Suprapubic skin (tissue), 4 donors: ENCODE results near the gene MAD1L1. TPM values are rescaled to one million over a fixed set of nuclear protein-coding genes. Genes with fewer than 3 reads are reported as not detected.

Experiments
- DNase-seq, 2 donors: peaks; one replicate each; pipeline ENCODE4 v3.0.0-alpha.2; 2019; ENCODE audit warnings: low spot score in 2 of 2
- H3K27ac ChIP-seq: fragments of 200-600 bp; sonication (generic); one replicate; pipeline ENCODE4 v1.5.1; 2019
- H3K27me3 ChIP-seq: fragments of 200-600 bp; sonication (generic); one replicate; pipeline ENCODE4 v1.5.1; 2019
- H3K36me3 ChIP-seq: fragments of 200-600 bp; sonication (generic); one replicate; pipeline ENCODE4 v1.5.1; 2019
- H3K4me1 ChIP-seq: fragments of 200-600 bp; sonication (generic); one replicate; pipeline ENCODE4 v1.5.1; 2019
- H3K4me3 ChIP-seq: fragments of 200-600 bp; sonication (generic); one replicate; pipeline ENCODE4 v1.5.1; 2019; ENCODE audit warnings: mild to moderate bottlenecking
- H3K9me3 ChIP-seq: fragments of 200-600 bp; sonication (generic); one replicate; pipeline ENCODE4 v1.5.1; 2019
- EP300 ChIP-seq: sonication (generic); formaldehyde crosslinking; IDR thresholded peaks from one replicate; pipeline ENCODE4 v1.6.1; 2017; ENCODE audit warnings: antibody characterized with exemption
- POLR2A ChIP-seq, 2 donors: fragments of 450-650 bp; IDR thresholded peaks; one replicate each; pipeline ENCODE4 v1.6.1; 2017; ENCODE audit warnings: antibody characterized with exemption in 2 of 2, mild to moderate bottlenecking in 2 of 2, moderate library complexity in 2 of 2
- POLR2AphosphoS5 ChIP-seq, 3 donors: sonication (generic); formaldehyde crosslinking; IDR thresholded peaks; one replicate each; pipeline ENCODE4 v1.6.1; 2017; ENCODE audit warnings: antibody characterized with exemption in 3 of 3
- WGBS: methylation state at CpG from one replicate; pipeline ENCODE4 v1.1.5; 2018; 5-methylcytosine and 5-hydroxymethylcytosine counted together
- total RNA-seq, 4 donors: library from RNA; depleted of rRNA; stranded (reverse); fragments of >200 nt; gene quantifications; one replicate each; pipeline ENCODE4 v1.1.0, GENCODE V29; 2016
- TF ChIP-seq, protein P1 (sequence below), 2 donors: fragments of 200-600 bp in 1 of 2; fragments of 450-650 bp in 1 of 2; sonication (generic) in 1 of 2; IDR thresholded peaks; one replicate each; pipeline ENCODE4 v1.5.1; 2016 to 2019; ENCODE audit warnings: antibody characterized with exemption in 2 of 2, mild to moderate bottlenecking in 1 of 2, moderate library complexity in 1 of 2

The MAD1L1 gene
- total RNA-seq, 4 donors from 2014 or later: 53.2 to 69.8 (median 62.2) TPM

DNA sequence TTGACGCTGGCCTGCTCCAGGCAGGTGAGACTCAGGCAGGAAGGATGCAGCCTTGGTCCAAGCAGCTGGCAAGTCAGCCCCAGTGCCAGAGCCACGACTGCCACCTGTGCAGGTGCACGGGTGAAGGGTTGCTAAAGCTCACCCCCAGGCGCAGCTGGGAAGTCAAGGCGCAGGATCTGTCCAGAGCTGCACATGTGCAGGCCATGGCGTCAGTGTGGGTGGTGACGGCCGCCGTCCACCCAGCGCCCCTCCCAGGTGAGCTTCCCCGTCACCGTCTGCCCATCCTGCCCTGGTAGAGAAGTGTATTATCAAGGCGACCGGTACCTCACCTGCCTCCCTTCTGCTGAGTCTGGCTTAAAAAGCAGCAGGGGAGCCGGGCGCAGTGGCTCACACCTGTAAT, 110.1 kb downstream of the MAD1L1 start:
- no peaks in the 10 kb centered on the region for H3K27me3 ChIP-seq
- H3K27ac ChIP-seq: no peak overlapping the region
- TF ChIP-seq POLR2AphosphoS5 (IDR thresholded peaks at IDR 0.05) (no peak), EP300 (no peak), POLR2A (IDR thresholded peaks at IDR 0.05) (no peak)
- TF ChIP-seq, protein P1, sequence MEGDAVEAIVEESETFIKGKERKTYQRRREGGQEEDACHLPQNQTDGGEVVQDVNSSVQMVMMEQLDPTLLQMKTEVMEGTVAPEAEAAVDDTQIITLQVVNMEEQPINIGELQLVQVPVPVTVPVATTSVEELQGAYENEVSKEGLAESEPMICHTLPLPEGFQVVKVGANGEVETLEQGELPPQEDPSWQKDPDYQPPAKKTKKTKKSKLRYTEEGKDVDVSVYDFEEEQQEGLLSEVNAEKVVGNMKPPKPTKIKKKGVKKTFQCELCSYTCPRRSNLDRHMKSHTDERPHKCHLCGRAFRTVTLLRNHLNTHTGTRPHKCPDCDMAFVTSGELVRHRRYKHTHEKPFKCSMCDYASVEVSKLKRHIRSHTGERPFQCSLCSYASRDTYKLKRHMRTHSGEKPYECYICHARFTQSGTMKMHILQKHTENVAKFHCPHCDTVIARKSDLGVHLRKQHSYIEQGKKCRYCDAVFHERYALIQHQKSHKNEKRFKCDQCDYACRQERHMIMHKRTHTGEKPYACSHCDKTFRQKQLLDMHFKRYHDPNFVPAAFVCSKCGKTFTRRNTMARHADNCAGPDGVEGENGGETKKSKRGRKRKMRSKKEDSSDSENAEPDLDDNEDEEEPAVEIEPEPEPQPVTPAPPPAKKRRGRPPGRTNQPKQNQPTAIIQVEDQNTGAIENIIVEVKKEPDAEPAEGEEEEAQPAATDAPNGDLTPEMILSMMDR (IDR thresholded peaks at IDR 0.05): no peak
- H3K4me3 ChIP-seq: no peak overlapping the region
- WGBS: 93% methylated on average over 16 of the region's 16 CpGs
- H3K9me3 ChIP-seq: no peaks in the 10 kb centered on the region
- H3K36me3 ChIP-seq: peaks cover 30% of the 10 kb centered on the region
- DNase-seq: no peak
- H3K4me1 ChIP-seq: peaks cover 19% of the 10 kb centered on the region

DNA sequence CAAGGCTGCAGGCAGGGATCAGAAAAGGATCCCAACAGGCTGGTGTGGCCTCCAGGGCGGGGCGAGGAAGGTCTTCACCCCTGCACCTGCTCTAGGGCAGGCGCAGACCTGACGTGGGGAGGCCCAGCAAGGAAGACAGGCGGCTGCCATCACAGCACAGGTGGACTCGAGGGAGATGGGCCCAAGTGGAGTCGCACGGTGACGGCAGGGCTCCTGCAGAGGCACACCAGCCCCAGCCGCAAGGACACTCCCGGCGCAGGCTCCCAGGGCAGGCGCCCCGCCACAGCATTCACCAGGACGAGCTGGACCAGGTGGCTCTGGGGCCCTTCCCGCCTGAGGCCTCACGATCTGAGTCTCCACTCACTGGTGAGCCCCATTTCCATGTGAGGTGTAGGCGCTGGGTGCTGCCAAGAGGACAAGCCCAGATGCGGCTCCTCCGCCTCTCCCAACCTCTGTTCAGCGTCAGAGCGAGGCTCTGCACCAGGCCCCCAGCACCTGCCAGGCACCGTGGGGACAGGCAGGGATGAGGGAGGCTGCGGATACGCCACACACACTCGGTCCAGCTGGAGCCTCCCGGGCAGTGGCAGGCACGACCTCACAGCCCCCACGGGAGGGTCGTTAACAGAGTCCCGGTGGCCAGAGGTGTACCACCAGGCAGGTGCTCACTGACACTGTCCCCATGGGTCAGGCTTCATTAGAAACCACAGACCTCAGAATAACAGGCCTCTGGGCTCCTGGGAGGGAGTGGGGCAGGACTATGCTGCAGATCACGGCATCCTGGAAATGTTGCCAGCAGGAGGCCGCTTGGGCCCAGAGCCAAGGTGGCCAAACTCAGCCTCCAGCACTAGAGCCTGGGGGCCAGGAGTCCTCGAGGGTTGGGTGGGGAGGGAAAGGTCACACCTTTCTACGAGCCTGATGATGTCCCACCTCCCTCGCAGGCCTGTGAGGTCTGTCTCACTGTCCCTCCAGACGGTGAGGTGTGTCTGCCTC, 111.6 kb downstream of the MAD1L1 start:
- 78% methylated on average over 13 of the region's 37 CpGs for WGBS
- Histone ChIP-seq H3K9me3 (no peaks in the 10 kb centered on the region), H3K27ac (no peak overlapping the region), H3K4me1 (peaks cover 34% of the 10 kb centered on the region), H3K4me3 (no peak overlapping the region), H3K27me3 (no peaks in the 10 kb centered on the region), H3K36me3 (peaks cover 30% of the 10 kb centered on the region)
- no peak for TF ChIP-seq POLR2A (IDR thresholded peaks at IDR 0.05)
- TF ChIP-seq EP300: no peak
- no peak for TF ChIP-seq POLR2AphosphoS5 (IDR thresholded peaks at IDR 0.05)
- TF ChIP-seq, protein P1 (IDR thresholded peaks at IDR 0.05): no peak
- no peak for DNase-seq

DNA sequence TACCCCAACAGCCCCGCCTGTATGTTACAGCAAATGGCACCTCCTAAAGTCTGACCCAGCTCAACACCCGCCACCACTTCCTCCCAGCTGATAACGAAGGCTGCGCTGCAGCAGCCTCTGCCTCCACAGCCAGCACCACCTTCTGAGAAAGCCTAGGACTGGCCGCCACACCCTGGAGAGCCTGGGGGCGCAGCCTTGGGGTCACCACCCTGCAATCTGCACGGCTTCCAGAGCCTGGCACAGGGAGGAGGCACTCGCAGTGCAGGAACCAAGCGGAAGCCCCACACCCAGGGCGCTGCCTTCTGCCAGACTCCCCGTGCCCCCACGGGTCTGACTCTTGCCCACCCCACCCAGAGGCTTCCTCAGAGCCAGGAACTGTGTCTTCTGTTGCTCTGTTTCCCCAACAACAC, 112.5 kb downstream of the MAD1L1 start:
- TF ChIP-seq, protein P1 (IDR thresholded peaks at IDR 0.05): no peak
- TF ChIP-seq EP300: no peak
- no peak for TF ChIP-seq POLR2AphosphoS5 (IDR thresholded peaks at IDR 0.05)
- TF ChIP-seq POLR2A (IDR thresholded peaks at IDR 0.05): no peak
- Histone ChIP-seq H3K4me3 (no peak overlapping the region), H3K27me3 (no peaks in the 10 kb centered on the region), H3K36me3 (peaks cover 23% of the 10 kb centered on the region), H3K27ac (no peak overlapping the region), H3K4me1 (peaks cover 41% of the 10 kb centered on the region), H3K9me3 (no peaks in the 10 kb centered on the region)
- DNase-seq: no peak
- WGBS: 58% methylated on average over 4 of the region's 12 CpGs

DNA sequence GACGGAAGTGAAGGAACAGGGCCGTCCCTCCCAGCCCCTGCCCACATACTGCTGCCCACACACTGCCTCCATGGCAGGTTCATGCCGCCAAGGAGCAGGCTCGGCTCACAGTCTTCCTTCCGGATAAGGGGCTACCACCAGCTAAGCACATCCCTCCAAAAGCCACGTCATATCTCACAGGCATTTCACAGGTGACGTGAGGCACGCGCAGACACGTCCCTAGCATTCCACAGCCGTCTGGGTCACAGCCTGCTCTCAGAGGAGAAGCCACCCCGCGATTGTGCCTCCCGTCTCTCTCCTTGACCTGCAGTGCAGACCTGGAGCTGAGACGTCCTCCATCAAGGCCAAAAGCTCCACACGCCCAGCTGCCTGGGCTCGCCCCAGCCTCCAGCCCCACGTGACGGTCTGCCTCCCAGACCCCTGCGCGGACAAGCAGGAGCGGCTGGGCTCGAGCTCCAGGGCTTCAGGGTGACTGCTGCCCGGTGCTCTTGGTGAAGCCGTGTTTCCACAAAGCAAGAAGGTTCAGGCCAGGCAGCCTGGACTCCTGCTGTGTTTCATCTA, 114.0 kb downstream of the MAD1L1 start:
- Histone ChIP-seq H3K9me3 (no peaks in the 10 kb centered on the region), H3K27ac (no peak overlapping the region), H3K4me3 (no peak overlapping the region), H3K36me3 (peaks cover 10% of the 10 kb centered on the region), H3K4me1 (peaks cover 41% of the 10 kb centered on the region), H3K27me3 (no peaks in the 10 kb centered on the region)
- no peak for DNase-seq
- 82% methylated on average over 16 of the region's 25 CpGs for WGBS
- TF ChIP-seq, protein P1 (IDR thresholded peaks at IDR 0.05): no peak
- no peak for TF ChIP-seq EP300

DNA sequence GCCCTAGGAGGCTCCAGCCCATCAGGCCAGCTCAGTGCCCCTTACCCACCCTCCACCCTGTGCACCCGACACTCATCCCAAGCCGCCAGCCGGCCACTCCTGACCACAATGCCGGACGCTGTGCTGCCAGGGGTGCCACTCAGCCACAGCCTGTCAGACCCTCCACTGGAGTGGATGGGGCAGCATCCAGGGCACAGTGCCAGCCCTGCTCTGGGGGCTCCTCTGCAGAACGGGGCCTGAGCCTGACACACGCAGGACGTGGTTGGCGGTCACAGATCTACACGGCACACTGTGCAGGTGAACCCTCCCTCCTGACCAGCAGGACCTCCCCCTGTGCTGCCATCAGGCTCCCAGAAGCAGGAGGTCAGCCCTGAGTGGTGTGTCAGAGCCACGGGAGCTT, 114.7 kb downstream of the MAD1L1 start:
- H3K9me3 ChIP-seq: no peaks in the 10 kb centered on the region
- DNase-seq: no peak
- H3K4me1 ChIP-seq: peaks cover 41% of the 10 kb centered on the region
- H3K36me3 ChIP-seq: peaks cover 4% of the 10 kb centered on the region
- H3K4me3 ChIP-seq: no peak overlapping the region
- no peak overlapping the region for H3K27ac ChIP-seq
- no peaks in the 10 kb centered on the region for H3K27me3 ChIP-seq
- 96% methylated on average over 9 of the region's 11 CpGs for WGBS
- TF ChIP-seq POLR2A (IDR thresholded peaks at IDR 0.05): no peak
- no peak for TF ChIP-seq EP300
- TF ChIP-seq POLR2AphosphoS5 (IDR thresholded peaks at IDR 0.05): no peak
- TF ChIP-seq, protein P1 (IDR thresholded peaks at IDR 0.05): no peak
